Calu3 (cell line): Measurements from ENCODE around the gene TP53BP2. TPM values are rescaled to one million over a fixed set of nuclear protein-coding genes. Genes with fewer than 3 reads are reported as not detected.

ENCODE experiments used
- BruUV-seq: library from RNA; stranded (reverse); fragments of 400-500 nt; replicated peaks from 2 replicates; lab custom pipeline; 2021; lab: Mats Ljungman, UMichigan
- CTCF ChIA-PET: fragments of 300-600 bp; sonication (Branson Sonifier 250); formaldehyde crosslinking; loops from one replicate; lab custom pipeline; 2022; ENCODE audit warnings: antibody characterized with exemption; lab: Charles Lee
- DNase-seq: peaks from one replicate; pipeline ENCODE4 v3.0.0; 2022
- H3K27ac Mint-ChIP-seq: one replicate; pipeline ENCODE4 v1.8.0; 2022; ENCODE audit warnings: mixed read lengths; ENCODE audit not compliant: unreplicated experiment
- H3K27me3 Mint-ChIP-seq: one replicate; pipeline ENCODE4 v1.8.0; 2022; ENCODE audit warnings: mixed read lengths; ENCODE audit not compliant: unreplicated experiment
- H3K36me3 Mint-ChIP-seq: one replicate; pipeline ENCODE4 v1.8.0; 2022; ENCODE audit warnings: mild to moderate bottlenecking, moderate library complexity, mixed read lengths; ENCODE audit not compliant: insufficient read depth, unreplicated experiment
- H3K4me1 Mint-ChIP-seq: one replicate; pipeline ENCODE4 v1.8.0; 2022; ENCODE audit warnings: mild to moderate bottlenecking, low read depth, mixed read lengths; ENCODE audit not compliant: unreplicated experiment
- H3K4me3 Mint-ChIP-seq: one replicate; pipeline ENCODE4 v1.8.0; 2022; ENCODE audit warnings: mild to moderate bottlenecking, low read depth, moderate library complexity, mixed read lengths; ENCODE audit not compliant: unreplicated experiment
- H3K9me3 Mint-ChIP-seq: one replicate; pipeline ENCODE4 v1.8.0; 2022; ENCODE audit warnings: low read depth, mixed read lengths; ENCODE audit not compliant: unreplicated experiment
- intact Hi-C: fragments of 100-400 bp; cut with micrococcal nuclease; formaldehyde crosslinking; loops from one replicate; pipeline ENCODE4 v1.10.0; 2022; ENCODE audit not compliant: unreplicated experiment
- total RNA-seq: library from RNA; stranded (reverse); gene quantifications from 2 replicates; pipeline ENCODE4 v1.2.3, GENCODE V29; 2022
- TF ChIP-seq, protein P1 (sequence below): fragments of 200-600 bp; IDR thresholded peaks from one replicate; pipeline ENCODE4 v1.8.0; 2022; ENCODE audit warnings: antibody characterized with exemption; ENCODE audit not compliant: unreplicated experiment

Gene TP53BP2
- total RNA-seq, 1 experiment from 2014 or later: 66.4 TPM

DNA sequence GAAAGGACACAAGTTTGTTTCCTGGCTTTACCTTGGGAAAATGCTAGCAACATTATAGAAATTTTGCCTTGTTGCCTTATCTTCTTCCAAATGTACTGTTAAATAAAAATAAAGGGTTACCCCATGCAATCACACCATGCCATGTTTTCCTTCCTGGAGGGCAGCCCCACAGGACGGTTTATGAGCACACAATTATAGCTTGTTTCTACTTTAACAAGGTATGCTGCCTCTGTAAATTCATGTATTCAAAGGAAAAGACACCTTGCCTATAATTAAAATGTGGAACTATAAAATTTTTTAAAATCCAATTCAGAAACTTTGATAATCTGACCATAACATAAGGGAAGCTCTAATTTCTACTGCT, 70.1 kb downstream of the TP53BP2 start:
- TF ChIP-seq, protein P1, sequence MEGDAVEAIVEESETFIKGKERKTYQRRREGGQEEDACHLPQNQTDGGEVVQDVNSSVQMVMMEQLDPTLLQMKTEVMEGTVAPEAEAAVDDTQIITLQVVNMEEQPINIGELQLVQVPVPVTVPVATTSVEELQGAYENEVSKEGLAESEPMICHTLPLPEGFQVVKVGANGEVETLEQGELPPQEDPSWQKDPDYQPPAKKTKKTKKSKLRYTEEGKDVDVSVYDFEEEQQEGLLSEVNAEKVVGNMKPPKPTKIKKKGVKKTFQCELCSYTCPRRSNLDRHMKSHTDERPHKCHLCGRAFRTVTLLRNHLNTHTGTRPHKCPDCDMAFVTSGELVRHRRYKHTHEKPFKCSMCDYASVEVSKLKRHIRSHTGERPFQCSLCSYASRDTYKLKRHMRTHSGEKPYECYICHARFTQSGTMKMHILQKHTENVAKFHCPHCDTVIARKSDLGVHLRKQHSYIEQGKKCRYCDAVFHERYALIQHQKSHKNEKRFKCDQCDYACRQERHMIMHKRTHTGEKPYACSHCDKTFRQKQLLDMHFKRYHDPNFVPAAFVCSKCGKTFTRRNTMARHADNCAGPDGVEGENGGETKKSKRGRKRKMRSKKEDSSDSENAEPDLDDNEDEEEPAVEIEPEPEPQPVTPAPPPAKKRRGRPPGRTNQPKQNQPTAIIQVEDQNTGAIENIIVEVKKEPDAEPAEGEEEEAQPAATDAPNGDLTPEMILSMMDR: no peak
- peaks cover 92% of the 10 kb centered on the region for H3K36me3 Mint-ChIP-seq
- no peaks in the 10 kb centered on the region for H3K9me3 Mint-ChIP-seq
- peak overlapping the region; percentile 15 for H3K4me3 Mint-ChIP-seq
- intact Hi-C loops: no loop called here
- H3K27me3 Mint-ChIP-seq: no peaks in the 10 kb centered on the region
- BruUV-seq: TSS peak; percentile 25
- CTCF ChIA-PET: interaction anchor here (0.6 to 1.5 kb wide), 4 partner anchors 35 to 520 kb away, joined by 4 to 5 read pairs (median 4); partner anchors contain the start of gene CAPN2
- peaks cover 46% of the 10 kb centered on the region for H3K4me1 Mint-ChIP-seq
- H3K27ac Mint-ChIP-seq: peak overlapping the region; percentile 85
- DNase-seq: no peak

- no peak for DNase-seq
- intact Hi-C loops: no loop called here
- no peaks in the 10 kb centered on the region for H3K27me3 Mint-ChIP-seq
- TF ChIP-seq, protein P1: no peak
- H3K27ac Mint-ChIP-seq: peak overlapping the region; percentile 42
- peaks cover 92% of the 10 kb centered on the region for H3K36me3 Mint-ChIP-seq
- no peak overlapping the region for H3K4me3 Mint-ChIP-seq
- no peaks in the 10 kb centered on the region for H3K9me3 Mint-ChIP-seq
- CTCF ChIA-PET: interaction anchor here (0.5 to 1.5 kb wide), 4 partner anchors 36 to 274 kb away, joined by 4 to 13 read pairs (median 4); partner anchors contain the start of gene CAPN2
- H3K4me1 Mint-ChIP-seq: peaks cover 52% of the 10 kb centered on the region
- BruUV-seq: no TSS peak
Observed at GRCh38 chr1:223775054-223775453, 70.7 kb downstream of the TP53BP2 start.

DNA sequence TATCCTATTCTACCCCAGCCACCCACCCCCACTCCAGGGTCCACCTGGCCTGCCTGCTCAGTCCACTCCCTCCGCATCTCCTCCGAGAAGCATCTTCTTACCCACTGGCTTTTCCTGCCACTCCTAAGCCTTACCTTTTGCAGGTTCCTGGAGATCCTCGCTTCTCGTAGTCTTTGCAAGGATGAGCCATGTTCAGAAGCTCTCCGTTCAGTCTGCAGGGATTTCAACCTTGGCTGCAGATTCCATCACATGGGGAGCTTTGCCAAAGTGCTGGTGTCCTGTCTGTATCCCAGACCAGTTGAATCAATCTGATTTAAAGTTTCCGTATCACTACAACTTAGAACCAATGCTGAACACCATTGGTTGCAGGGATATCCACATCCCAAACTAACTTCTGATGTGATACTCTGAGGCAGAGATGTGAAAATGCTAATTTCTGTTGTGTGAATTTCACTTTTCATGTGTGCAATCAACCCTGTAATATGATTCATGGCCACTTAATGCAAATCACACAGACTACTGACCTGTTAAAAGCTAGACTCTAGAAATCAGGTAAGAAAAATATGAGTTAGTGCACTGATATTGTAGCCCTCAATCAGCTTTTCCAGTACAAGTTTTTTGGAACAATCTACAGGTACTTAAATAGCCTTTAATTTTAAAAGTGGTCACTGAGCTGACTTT, 71.5 kb downstream of the TP53BP2 start:
- no TSS peak for BruUV-seq
- Mint-ChIP-seq H3K36me3 (peaks cover 95% of the 10 kb centered on the region), H3K4me1 (peaks cover 60% of the 10 kb centered on the region), H3K4me3 (no peak overlapping the region), H3K9me3 (no peaks in the 10 kb centered on the region), H3K27me3 (no peaks in the 10 kb centered on the region), H3K27ac (peak overlapping the region; percentile 50)
- intact Hi-C loops: no loop called here
- CTCF ChIA-PET: interaction anchor here (0.5 kb wide), 2 partner anchors 69 to 273 kb away, joined by 3 to 13 read pairs; no protein-coding TSS in a partner anchor
- DNase-seq: no peak
- TF ChIP-seq, protein P1: no peak

DNA sequence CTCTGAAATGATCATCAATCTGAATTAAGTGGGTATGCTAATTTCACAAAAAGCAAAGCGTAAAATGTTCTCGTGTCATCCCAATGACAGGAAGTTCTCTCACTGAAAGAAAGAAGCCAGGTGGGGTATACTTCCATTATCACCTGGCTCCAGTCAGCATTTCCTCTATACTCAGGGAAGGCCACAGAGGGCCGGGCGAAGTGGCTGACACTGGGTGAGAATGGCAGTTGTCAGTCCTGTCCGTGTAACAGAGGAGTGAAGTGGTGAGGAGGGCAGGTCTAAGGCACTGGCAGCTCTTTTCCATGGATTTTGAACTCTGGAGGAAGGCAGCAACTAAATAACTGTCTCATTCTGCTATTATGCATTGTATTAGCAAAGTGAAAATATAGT, 73.0 kb downstream of the TP53BP2 start:
- CTCF ChIA-PET: interaction anchor here (0.5 to 1.7 kb wide), 4 partner anchors 8 to 74 kb away, joined by 3 to 9 read pairs (median 6); no protein-coding TSS in a partner anchor
- peak overlapping the region; percentile 64 for H3K4me3 Mint-ChIP-seq
- TF ChIP-seq, protein P1: no peak

More for the DNA sequence above, 73.0 kb downstream of the TP53BP2 start:
- Mint-ChIP-seq H3K4me1 (peaks cover 61% of the 10 kb centered on the region), H3K27ac (peak overlapping the region; percentile 78), H3K9me3 (no peaks in the 10 kb centered on the region), H3K36me3 (peaks cover 94% of the 10 kb centered on the region), H3K27me3 (no peaks in the 10 kb centered on the region)
- intact Hi-C loops: loop anchor here (1.0 kb wide), 1 partner anchor 57 kb away; no protein-coding TSS in a partner anchor
- no peak for DNase-seq
- BruUV-seq: no TSS peak
